Chondrocyte (in vitro differentiated cells): ENCODE results near the gene DYRK2. TPM values are rescaled to one million over a fixed set of nuclear protein-coding genes. Genes with fewer than 3 reads are reported as not detected.

Source experiments
- DNase-seq: peaks from one replicate; pipeline ENCODE4 v3.0.0; 2021; ENCODE audit warnings: mixed read lengths, low spot score
- H3K27ac Mint-ChIP-seq: one replicate; pipeline ENCODE4 v1.8.0; 2021; ENCODE audit warnings: mild to moderate bottlenecking, moderate library complexity, mixed read lengths; ENCODE audit not compliant: unreplicated experiment
- H3K27me3 Mint-ChIP-seq: 2 replicates; pipeline ENCODE4 v1.8.0; 2021; ENCODE audit warnings: low read depth, mixed read lengths
- H3K36me3 Mint-ChIP-seq: 2 replicates; pipeline ENCODE4 v1.8.0; 2021; ENCODE audit warnings: low read depth, mixed read lengths
- H3K4me1 Mint-ChIP-seq: 2 replicates; pipeline ENCODE4 v1.8.0; 2021; ENCODE audit warnings: low read depth, mild to moderate bottlenecking, mixed read lengths
- H3K4me3 Mint-ChIP-seq: one replicate; pipeline ENCODE4 v1.8.0; 2021; ENCODE audit warnings: mild to moderate bottlenecking, moderate library complexity, mixed read lengths; ENCODE audit not compliant: unreplicated experiment
- H3K9me3 Mint-ChIP-seq: 2 replicates; pipeline ENCODE4 v1.8.0; 2021; ENCODE audit warnings: low read depth, mixed read lengths
- total RNA-seq: library from RNA; stranded (reverse); gene quantifications from 3 replicates; pipeline ENCODE4 v1.2.1, GENCODE V29; 2021
- TF ChIP-seq, protein P1 (sequence below): fragments of 200-600 bp; sonication (generic); IDR thresholded peaks from 2 replicates; pipeline ENCODE4 v1.5.0; 2021; ENCODE audit warnings: antibody characterized with exemption, mild to moderate bottlenecking, moderate library complexity

The DYRK2 gene
- total RNA-seq, 1 donor from 2014 or later = 54.1 TPM

DNA sequence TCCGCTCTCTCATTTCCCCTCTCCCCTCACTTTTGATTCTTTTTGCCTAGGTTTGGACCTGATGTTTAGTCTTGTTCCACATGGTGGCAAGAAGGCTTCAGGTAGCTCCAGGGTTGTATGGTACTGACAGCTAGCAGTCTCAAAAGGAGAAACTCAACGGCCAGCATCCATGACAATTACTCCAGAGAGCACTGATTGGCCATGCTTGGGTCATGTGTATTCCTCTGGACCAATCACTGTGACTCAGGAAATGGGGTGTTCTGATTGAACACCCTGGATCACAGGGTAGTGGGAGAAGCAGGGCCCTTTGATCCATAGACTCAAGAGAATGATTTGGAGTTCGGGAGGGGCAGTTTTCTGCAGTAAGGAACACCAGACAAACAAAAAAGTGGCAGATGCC, 45.3 kb downstream of the DYRK2 start:
- no peak overlapping the region for H3K4me3 Mint-ChIP-seq
- DNase-seq = no peak
- H3K27me3 Mint-ChIP-seq = no peaks in the 10 kb centered on the region
- no peaks in the 10 kb centered on the region for H3K9me3 Mint-ChIP-seq
- H3K4me1 Mint-ChIP-seq = peaks cover 25% of the 10 kb centered on the region
- no peak overlapping the region for H3K27ac Mint-ChIP-seq
- TF ChIP-seq, protein P1, sequence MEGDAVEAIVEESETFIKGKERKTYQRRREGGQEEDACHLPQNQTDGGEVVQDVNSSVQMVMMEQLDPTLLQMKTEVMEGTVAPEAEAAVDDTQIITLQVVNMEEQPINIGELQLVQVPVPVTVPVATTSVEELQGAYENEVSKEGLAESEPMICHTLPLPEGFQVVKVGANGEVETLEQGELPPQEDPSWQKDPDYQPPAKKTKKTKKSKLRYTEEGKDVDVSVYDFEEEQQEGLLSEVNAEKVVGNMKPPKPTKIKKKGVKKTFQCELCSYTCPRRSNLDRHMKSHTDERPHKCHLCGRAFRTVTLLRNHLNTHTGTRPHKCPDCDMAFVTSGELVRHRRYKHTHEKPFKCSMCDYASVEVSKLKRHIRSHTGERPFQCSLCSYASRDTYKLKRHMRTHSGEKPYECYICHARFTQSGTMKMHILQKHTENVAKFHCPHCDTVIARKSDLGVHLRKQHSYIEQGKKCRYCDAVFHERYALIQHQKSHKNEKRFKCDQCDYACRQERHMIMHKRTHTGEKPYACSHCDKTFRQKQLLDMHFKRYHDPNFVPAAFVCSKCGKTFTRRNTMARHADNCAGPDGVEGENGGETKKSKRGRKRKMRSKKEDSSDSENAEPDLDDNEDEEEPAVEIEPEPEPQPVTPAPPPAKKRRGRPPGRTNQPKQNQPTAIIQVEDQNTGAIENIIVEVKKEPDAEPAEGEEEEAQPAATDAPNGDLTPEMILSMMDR = no peak
- peaks cover 1% of the 10 kb centered on the region for H3K36me3 Mint-ChIP-seq

DNA sequence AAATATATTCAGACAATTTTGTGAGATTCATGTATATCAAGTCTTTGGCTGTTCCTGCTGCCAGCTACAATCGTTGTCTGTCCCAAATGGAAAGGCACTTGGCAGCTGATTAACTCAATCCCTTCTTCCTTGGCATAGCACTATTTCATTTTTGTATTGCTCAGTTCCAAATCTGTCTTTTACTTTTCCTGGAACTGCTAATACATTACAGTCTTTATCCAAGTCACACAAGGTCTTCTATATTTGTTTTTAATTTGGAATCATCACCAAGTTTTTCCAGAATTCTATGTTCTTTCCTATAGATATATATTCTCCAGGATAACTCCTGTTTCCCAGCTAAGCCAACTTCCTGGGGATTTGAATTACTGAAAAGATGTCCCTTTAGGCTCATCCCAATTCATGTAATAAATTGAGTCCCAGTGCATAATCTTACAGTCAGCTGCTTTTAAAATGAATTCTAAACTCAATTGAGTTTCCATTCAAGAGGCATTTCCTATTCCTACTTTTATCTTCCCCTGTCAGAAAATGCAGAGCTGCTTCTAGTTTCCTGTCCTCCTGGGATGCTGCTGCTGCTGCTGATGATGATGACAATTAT, 45.9 kb downstream of the DYRK2 start:
- no peaks in the 10 kb centered on the region for H3K9me3 Mint-ChIP-seq

DNA sequence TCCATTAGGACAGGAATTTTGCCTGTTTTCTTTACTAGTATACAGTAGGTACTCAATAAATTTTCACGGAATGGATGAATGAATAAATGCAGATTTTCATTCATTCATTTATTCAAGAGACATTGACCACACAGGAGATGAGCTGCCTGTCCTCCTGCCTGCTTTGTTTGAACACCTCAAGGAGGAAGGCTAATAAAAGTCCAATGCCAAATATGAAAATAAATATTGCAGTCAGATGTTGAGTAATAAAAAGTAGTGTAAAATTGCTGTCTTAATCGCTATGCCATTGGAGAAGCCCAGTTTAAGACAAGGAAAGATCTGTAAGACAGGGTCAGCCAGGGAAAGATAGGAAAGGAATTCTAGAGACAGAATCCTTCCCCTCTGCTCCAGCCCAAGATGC, 47.4 kb downstream of the DYRK2 start:
- Mint-ChIP-seq H3K27me3 (no peaks in the 10 kb centered on the region), H3K4me3 (no peak overlapping the region), H3K27ac (no peak overlapping the region), H3K9me3 (no peaks in the 10 kb centered on the region), H3K36me3 (peaks cover 1% of the 10 kb centered on the region), H3K4me1 (peaks cover 40% of the 10 kb centered on the region)
- TF ChIP-seq, protein P1 = no peak
- no peak for DNase-seq

More for the DNA sequence above, 45.9 kb downstream of the DYRK2 start:
- TF ChIP-seq, protein P1 = no peak
- Mint-ChIP-seq H3K36me3 (peaks cover 1% of the 10 kb centered on the region), H3K4me1 (peaks cover 30% of the 10 kb centered on the region), H3K27me3 (no peaks in the 10 kb centered on the region), H3K27ac (no peak overlapping the region), H3K4me3 (no peak overlapping the region)
- DNase-seq = no peak

DNA sequence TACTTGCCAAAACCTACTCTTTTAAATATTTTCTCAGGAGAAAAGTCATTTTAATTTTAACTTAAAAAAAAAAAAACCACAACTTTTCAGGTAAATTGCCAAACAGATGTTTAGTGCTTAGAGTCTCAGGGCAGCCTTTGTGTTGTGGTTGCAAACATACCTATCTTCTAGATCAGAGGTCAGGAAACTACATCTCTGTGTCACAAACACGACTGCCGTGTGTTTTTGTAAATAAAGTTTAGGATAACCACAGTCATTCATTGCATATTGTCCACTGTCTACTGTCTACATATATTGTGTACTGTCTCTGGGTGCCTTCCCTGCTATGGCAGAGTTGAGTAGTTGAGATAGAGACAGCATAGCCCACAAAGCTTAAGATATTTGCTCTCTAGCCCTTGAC, 48.9 kb downstream of the DYRK2 start:
- TF ChIP-seq, protein P1 = no peak
- peaks cover 1% of the 10 kb centered on the region for H3K36me3 Mint-ChIP-seq
- peak overlapping the region; percentile 91 for H3K27ac Mint-ChIP-seq
- no peaks in the 10 kb centered on the region for H3K9me3 Mint-ChIP-seq
- H3K4me1 Mint-ChIP-seq = peaks cover 48% of the 10 kb centered on the region
- H3K4me3 Mint-ChIP-seq = no peak overlapping the region
- no peaks in the 10 kb centered on the region for H3K27me3 Mint-ChIP-seq
- no peak for DNase-seq

DNA sequence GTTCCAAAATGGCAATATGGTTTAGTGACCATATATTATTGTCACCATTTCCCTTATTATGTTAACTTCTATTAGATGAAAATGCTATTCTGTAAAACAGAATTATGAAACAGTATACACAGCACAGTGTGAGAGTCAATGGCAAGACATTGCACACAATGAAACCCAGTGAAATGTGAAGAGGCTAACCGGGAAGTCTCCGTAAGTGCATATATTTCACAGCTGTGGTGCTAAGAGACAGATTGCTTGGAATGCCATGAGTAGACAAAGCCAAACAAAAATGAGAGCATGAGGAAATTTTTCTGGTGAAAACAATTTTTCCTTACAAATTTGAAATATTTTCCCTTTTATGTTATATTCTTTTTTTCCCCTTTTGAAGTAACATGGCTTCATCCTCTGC, 49.4 kb downstream of the DYRK2 start:
- Mint-ChIP-seq H3K4me1 (peaks cover 48% of the 10 kb centered on the region), H3K27ac (peak overlapping the region; percentile 91), H3K27me3 (no peaks in the 10 kb centered on the region), H3K4me3 (peak overlapping the region; percentile 55), H3K9me3 (no peaks in the 10 kb centered on the region), H3K36me3 (peaks cover 1% of the 10 kb centered on the region)
- TF ChIP-seq, protein P1 = no peak
- no peak for DNase-seq
